HG03159 (cell line): ENCODE results near the gene SLC19A1.

Experiments used
- ATAC-seq: cut with Tn5 transposase; IDR thresholded peaks from one replicate; pipeline ENCODE4 v1.9.1; 2021; ENCODE audit warnings: mild to moderate bottlenecking, moderate library complexity; ENCODE audit not compliant: unreplicated experiment

SLC19A1 gene

DNA sequence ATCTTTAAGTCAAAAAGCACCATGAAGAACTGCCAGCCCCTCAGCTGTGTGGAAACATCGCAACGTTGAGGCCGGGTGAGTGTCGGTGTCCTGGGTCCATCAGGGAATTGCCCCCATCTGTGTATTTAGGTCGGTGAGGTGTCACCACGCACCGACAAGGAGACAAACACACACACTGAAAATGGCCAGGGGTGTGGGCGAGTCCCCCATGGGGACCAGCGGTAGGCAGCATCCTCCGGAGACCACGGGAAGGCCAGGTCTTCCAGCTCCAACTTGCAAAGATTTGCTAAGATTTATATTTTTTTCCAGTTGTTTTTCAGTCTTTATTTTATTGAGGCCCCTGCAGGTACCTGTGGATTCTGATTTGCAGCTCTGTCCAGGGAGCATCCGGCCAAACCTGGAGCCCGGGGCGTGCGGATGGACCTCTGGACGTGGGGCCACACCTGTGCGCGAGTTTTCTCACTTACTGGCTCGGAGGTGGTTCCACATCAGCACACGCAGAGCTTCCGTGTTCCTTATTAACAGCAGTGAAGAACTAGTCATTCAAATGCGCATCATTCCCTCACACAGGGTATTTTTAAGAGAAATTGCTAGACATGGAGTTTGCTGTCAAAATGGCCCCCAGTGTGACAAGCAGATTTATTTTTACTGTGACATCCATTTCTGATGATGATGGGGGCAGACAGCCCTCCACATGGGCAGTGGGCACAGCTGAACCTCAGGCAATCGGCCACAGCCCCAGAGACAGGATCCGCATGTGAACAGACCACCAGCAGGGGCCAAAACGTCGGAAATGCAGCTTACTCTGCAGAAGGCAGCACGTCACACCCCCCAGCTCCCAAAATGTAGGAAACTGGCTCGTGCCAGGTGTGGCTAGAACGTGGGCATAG lies 17.2 kb upstream of the SLC19A1 start:
- ATAC-seq = no peak

DNA sequence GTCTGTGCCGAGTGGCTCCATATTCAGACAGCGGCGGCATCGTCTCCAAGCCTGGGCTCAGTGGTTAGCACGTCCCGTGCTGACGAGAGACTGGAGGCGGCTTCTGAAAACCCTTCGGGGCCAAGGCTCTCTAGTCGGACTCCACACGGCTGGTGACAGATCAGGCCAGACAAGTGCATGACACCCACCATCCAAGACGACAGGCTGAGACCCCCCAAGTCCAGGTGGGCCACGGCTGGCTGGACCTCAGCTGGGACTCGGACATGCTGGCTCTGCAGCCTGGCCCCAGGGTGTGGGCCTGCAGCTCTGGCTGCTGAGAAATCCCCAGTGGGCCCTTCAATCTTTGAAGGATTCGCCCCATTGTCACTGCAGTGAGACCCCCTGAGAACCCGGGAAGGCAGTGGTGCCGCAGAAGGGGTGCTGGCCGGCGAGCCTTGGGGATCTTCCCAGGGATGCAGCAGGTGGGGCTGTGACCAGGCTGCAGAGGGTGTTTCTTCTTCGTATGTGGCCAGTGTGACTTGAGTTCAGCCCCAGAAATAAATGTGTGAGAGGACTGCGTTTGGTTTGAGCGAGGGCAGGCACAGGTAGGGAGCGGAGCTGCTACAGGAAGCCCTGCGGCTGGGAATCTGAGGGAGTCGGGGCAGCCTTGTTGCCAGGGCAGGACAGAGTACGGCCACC lies 15.9 kb upstream of the SLC19A1 start:
- no peak for ATAC-seq

DNA sequence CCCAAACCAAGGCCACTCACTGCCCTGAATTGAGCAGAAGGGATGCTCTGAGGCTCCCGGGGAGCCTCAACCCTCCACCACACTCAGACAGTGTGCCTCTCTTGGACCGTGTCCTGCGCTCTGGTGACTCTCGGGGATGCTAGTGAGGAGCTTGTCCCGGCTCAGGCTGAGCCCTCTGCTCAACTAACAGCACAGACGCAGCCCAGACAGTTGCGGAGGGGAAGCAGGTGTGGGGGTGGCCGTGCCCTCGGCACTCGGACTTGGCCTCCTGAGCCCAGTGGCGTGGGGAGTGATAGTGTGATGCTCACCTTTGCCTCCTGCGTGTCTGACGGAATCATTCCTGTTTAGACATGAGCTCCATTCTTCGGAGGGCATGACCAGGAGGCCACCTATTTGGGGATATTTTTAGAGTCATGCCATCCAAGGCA lies 15.4 kb upstream of the SLC19A1 start:
- no peak for ATAC-seq

DNA sequence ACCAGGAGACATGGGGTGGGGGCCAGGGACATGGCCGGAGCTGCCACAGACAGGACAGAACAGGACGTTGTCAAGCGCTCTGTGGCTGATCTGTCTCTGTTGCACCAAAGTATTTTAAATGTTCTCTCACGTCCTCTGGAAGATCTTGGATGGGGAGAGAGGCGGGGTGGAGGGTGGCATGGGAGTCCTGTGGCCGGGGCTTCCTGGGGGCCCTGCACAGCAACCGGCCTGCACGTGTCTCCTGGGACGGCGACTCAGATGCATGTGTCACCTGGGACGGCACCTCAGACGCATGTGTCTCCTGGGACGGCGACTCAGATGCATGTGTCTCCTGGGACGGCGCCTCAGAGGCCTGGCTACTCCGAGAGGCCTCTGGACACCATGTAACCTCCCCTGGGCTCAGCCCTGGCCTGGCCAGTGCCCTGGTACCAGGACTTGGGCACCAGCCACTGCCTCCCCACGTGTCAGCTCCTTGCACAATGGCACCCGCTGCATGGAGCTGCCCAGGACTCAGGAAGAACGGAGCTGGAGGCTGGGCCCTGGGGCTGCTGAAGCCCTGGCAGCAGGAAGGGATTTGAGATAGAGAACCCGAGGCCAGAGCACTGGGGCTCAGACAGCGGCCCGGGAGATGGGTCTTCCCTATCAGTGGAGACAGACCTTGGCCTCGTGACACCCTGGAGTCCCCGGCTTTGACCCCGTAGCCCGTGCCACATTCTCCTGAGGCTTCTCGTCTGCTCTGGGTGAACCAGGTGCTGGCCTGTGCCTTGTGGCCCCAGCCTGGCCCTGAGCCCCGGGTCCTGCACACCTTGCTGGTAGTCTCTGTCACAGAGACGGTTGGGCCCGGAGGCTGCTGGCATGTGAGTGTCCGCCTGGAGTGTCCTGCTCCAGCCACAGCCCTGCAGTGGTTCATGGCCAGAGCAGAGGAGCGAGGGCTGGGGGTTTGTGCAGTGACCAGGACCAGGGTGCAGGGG lies 14.7 kb upstream of the SLC19A1 start:
- no peak for ATAC-seq

DNA sequence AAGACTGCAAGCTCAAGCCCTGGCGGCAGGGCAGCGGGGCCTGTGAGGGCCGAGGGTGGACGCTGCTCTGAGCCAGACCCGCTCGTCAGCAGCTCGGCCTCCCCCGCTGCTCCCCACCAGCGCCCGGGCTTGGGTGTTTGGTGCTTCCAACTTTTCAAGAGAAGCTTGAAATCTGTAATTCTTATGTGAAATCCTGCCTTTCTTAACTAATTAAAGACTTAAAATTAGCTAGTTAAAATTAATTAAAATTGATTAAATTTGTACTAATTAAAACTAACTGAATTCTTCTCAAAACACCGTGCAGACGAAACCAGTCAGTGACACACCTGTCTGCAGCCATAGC lies 14.0 kb upstream of the SLC19A1 start:
- ATAC-seq = no peak

DNA sequence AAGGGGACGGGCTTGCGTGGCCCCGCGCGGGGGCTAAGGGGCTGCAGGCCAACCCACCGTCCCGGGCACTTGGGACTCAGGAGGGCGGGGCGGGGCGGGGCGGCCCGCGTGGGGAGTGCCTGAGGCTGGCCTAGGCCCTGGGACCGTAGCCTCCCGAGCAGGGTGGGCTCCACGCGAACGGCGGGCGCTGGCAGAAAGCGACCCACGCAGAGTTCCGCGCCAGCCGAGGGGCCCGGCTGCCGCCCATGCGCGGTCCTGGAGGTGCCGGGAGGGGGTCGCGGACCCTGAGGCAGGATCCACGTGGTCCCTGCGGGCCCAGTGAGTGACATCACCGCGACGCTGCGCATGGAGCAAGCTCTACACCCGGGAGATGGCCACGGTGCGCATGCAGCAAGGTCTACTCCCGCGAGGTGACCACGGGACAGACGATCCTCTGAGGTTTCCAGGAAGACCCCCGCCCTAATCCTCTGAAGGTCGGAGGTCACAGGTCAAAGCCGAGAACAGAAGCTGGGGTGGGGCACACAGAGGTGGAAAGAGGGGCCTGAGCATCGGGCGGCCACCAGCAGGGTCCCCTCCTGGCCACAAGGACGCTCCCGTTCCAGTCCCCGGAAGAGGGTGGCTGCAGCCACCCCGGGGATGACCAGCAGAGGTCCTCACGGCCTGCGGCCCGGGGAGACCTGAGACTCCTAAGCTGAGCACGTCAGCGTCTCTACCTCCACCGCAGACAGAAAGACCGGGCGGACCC lies 13.5 kb upstream of the SLC19A1 start:
- no peak for ATAC-seq

DNA sequence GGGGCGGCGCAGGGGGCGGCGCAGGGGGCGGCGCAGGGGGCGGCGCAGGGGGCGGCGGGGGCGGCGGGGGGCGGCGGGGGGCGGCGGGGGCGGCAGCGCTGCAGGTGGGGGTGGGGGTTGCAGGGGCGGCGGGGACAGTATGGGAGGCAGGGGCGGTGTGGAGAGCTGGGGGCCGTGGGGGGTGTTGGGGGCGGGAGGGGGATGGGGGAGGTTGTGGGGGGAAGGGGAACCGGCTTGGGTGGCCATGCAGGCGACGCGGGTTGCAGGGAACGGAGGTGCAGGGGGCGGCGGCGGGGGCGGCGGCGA lies 13.0 kb upstream of the SLC19A1 start:
- no peak for ATAC-seq

DNA sequence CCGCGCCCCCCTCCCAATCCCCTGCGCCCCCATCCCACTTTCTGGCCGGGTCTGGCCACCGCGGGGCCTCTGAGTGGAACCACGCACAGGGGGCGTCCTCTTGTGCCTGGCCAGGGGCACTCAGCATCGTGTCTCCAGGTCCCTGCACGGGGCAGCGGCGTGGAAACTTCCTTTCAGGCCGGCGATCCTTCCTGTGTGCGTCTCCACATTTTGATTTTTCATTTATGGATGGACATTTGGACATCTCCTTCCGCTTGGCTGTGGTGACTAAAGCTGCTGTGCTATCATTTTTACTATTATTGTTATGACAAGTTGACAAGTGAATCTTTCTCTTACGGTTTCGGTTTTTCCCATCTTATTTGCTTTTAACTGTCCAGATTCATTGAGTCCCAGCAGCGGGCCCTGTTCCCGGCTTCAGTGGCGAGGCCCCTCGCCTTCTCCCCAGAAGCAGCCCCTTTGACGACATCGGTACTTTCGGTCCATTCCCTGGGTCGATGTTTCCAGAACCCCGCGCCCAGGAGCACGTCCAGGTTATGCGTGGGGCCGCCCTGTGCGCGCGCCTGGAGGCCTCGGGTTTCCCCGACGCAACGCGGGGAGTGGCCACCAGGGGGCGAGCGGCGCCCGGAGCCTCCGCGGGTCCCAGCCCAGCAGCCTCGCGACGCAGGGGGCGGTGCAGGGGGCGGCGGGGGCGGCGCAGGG lies 12.4 kb upstream of the SLC19A1 start:
- no peak for ATAC-seq

DNA sequence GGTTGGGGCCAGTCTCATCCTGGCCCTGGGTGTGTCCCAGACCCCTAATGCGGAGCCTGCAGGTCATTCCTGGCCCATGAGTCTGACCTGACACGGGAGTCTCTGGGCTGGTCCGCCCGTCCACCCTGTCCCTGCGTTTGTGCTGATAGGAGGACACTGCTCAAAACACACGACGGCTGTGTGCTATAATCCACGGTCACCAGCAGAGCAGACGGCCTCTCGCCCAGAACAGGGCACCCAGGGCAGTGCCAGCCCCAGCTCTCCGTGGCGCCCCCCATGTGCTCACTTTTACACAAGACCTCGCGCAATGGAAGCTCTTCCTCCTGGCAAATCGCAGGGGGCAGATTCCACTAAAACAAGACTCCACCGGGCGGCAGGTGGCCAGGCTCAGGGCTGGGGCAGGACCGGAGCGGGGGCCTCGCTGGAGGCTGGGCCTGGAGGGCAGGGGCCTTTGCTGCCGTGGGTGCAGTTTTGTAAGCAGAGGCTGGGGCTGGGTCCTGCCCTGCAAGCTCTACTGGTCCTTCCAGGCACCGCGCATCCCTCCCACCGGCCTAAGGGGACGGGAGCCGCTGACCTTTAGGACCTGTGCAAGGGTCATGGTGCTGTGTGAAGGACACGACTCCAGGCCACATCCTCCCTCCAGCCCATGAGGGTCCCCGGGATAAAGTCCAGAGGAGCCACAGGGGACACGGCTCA lies 10.6 kb upstream of the SLC19A1 start:
- ATAC-seq = no peak

DNA sequence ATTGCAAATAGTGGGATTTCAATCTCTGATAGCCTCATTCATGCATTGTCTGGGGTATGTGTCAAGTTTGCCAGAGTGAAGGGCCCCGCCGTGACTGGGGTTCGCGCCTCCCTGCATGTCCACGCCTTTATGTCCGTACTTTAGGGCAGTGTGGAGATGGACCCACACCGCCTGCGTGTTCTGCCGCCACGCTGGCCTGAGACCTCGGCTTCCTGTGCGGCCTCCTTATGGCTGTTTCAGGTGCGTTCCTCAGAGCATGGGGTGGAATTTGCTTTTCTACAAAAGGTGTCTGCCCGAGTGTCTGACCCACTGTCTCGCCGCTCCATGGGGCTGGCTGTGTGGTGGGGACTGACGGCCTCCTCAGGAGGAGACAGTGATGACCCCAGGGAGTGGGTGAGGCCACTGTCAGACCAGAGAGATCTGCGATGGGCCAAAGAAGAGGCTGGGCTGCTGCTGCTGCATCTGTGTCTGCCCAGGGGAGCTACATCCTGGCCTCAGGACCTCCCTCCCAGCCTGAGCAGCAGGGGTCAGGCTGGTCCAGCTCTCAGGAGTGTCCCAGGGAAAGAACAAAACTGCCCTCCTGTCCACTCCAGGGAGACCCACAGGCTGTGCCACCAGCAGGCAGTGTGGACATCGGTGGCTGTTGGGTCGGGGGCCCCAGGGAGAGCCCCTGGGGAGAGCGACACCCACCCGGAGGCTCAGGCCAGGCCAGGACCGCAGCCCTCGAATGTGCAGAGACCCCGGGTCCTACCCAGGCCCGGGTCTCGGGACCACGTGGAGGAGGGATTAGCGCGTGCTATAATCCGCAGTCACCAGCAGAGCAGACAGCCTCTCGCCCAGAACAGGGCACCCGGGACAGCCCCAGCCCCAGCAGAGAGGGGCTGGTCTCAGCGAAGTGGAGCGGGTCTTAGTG lies 9.8 kb upstream of the SLC19A1 start:
- no peak for ATAC-seq

DNA sequence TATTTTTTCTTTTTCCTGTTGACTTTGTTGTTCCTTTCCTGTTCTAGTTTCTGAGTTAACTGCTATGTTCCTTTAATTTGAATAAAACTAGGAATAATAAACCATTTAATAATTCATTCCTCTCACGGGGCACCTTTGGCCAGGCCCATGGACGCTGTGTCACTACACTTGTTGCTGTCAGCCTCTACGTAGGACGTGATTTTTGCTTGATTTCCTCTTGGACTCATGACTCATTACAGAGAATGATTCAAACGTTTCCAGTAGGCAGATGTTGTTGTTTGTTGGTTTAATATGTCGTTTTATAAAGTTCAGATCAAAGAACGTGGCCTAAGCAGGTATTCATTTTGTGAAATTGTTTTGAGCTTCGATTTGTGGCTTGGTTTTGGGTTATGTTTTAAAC lies 9.1 kb upstream of the SLC19A1 start:
- ATAC-seq = no peak

DNA sequence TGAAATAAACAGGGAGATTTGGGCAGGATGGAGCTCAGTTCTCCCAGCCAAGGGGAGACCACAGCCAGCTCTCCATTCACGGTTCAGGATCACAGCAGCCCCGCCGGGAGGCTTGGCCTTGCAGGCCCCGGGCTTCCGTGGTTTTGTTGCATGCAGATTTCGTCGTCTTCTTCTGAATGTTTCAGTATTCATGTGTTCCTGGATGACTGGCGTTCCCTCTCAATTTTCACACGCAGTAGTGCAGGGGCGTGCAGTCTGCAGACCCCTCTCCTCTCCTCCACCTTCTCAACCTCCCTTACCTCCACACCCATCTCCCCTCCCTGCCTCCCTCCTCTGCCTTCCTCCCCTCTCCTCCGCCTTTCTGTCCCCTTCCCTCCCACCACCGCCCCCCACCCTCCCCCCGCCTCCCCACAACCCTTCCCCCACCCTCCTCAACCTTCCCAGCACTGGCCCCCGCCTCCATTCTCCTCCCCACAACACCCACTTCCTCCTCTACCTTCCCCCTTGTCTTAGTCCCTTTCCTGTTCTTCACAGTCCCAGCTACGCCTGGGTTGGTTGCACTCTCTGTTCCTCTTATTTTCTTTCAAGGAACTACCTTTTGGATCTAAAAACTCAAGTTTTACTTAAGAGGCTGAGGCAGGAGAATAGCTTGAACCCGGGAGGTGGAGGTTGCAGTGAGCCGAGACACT lies 8.4 kb upstream of the SLC19A1 start:
- no peak for ATAC-seq

DNA sequence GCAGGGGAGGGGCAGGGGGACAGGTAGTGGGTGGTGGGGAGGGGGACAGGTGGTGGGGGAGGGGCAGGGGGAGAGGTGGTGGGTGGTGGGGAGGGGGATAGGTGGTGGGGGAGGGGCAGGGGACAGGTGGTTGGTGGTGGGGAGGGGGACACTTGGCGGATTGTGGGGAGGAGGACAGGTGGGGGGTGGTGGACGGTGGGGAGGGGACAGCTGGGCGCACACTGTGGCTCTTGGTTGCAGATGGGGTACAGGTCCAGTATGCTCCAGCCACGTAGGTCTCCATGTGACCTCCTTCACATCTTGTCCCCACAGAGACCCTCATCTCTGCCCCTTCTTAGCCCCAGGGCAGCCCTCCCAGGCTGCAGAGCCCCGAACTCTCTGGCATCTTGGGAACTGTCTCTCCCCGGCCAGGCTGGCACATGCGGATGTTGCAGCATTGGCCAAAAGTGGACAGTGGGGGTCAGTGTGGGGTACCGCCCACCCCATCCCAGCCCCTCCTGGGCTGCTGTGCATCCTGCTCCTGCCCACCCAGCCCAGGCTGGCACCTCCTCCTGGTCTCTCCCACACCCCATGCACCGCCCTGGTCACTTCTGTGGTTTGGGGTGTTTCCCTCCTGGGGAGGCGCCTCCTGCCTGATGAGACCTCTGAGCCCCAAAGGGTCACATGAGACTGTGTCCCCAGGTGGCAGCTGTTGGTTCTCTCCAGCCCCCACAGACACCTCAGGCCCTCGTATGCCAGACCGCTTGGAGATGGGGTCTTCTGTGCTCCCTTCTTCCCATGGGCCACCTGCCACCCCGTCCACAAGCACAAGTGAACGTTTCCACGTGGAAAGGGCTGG lies 7.6 kb upstream of the SLC19A1 start:
- ATAC-seq = no peak

DNA sequence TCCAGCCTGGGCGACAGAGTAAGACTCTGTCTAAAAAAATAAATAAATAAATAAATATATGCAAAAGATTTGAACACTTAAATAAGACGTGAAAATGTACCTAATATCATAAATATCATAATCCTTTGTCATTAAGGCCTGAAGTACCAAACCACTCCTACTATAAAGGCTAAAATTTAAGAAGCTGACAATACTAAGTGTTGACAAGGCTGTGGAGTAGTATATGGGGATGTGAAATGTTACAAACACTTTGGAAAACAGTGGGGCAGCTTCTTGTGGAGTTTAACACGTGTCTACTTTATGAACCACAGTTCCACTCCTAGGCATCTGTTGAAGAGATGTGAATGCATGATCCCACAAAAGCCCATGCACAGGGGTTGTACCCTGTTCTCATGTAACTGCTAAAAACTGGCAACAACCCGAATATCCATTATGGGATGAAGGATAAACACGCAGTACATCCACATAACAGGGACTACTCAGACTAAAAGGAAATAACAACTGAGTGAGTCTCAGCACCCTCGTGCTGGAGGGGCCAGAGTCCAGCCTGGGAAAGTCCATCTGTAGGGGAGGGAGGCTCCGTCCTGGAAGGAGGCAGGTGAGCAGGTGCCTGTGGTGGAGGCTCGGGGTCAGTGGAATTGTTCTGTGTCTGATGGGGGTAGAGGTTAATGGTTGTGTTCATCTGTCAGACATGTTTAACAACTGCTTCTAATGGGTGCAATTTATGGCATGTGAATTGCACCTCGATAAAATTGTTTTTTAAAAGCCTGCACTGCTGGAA lies 6.7 kb upstream of the SLC19A1 start:
- no peak for ATAC-seq

DNA sequence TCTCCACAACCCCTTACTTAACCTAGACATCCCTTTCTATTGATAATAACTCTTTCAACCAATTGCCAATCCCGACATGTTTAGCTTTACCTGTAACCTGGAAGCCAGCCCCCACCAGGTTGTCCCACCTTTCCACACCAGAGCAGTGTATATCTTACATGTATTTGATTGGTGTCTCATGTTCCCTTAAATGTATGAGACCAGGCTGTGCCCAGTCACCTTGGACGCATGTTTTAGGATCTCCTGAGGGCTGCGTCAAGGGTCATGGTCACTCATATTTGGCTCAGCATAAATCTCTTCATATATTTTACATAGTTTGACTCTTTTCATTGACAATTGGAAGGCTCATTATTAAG lies 5.3 kb upstream of the SLC19A1 start:
- no peak for ATAC-seq
